Measurements from ENCODE around the gene SLC39A11. TPM values are rescaled to one million over a fixed set of nuclear protein-coding genes. Genes with fewer than 3 reads are reported as not detected.

Gene SLC39A11
- polyA plus RNA-seq, 1 of the 3 experiments (the other 2 are of a cell fraction), result 23.5 TPM

GRCh38 chr17:73104450-73104849 lies 12.0 kb upstream of the SLC39A11 start:
- WGBS (ENCODE audit: low lambda C conversion rate), result 85% methylated on average over 3 of the region's 3 CpGs
- TF ChIP-seq CTCF (IDR thresholded peaks at IDR 0.05), result no peak
- no peak for TF ChIP-seq MXI1 (IDR thresholded peaks at IDR 0.05; ENCODE audit: low read depth, low read length)
- no peak for TF ChIP-seq YY1 (IDR thresholded peaks at IDR 0.05; ENCODE audit: low read depth)
- TF ChIP-seq FOXM1 (IDR thresholded peaks at IDR 0.05; ENCODE audit: low read depth), result no peak
- TF ChIP-seq TCF12 (IDR thresholded peaks at IDR 0.05), result no peak
- TF ChIP-seq RXRA (IDR thresholded peaks at IDR 0.05; ENCODE audit: borderline replicate concordance, low read depth), result no peak
- TF ChIP-seq POLR2AphosphoS5 (IDR thresholded peaks at IDR 0.05; ENCODE audit: low read depth, low read length), result no peak
- TF ChIP-seq USF1 (IDR thresholded peaks at IDR 0.05; ENCODE audit: borderline replicate concordance, low read depth), result no peak
- TF ChIP-seq EZH2phosphoT487 (IDR thresholded peaks at IDR 0.05; ENCODE audit: borderline replicate concordance, low read depth), result no peak
- no peak for TF ChIP-seq SMC3 (IDR thresholded peaks at IDR 0.05; ENCODE audit: low read depth, low read length)
- no peak for TF ChIP-seq GABPA (IDR thresholded peaks at IDR 0.05; ENCODE audit: low read depth)
- no peak for TF ChIP-seq FOSL2 (IDR thresholded peaks at IDR 0.05; ENCODE audit: borderline replicate concordance, low read depth)
- no peak for TF ChIP-seq MAX (IDR thresholded peaks at IDR 0.05; ENCODE audit: low read depth)
- no peak for TF ChIP-seq RCOR1 (IDR thresholded peaks at IDR 0.05; ENCODE audit: low read length)
- TF ChIP-seq JUND (IDR thresholded peaks at IDR 0.05), result no peak
- no peak for DNase-seq
- H3K27me3 ChIP-seq (ENCODE audit: insufficient read depth), result no peaks in the 10 kb centered on the region
- no peaks in the 10 kb centered on the region for H4K20me1 ChIP-seq (ENCODE audit: insufficient read depth)
- H3K4me1 ChIP-seq (ENCODE audit: control insufficient read depth in 1 of 2, insufficient read depth in 2 of 2, low read depth in 1 of 2, low read length in 1 of 2), result no peaks in the 10 kb centered on the region
- ChIA-PET CTCF (no interaction called here), POLR2A (no interaction called here)
- H3K4me3 ChIP-seq (ENCODE audit: low read depth in 2 of 2, low read length in 1 of 2), result no peak overlapping the region
- H3F3A ChIP-seq (replicated peaks; ENCODE audit: insufficient read depth), result no peaks in the 10 kb centered on the region
- H2AFZ ChIP-seq (ENCODE audit: low read depth), result no peak overlapping the region
- no peaks in the 10 kb centered on the region for H3K9me2 ChIP-seq
- no peaks in the 10 kb centered on the region for H3K79me2 ChIP-seq (ENCODE audit: insufficient read depth)
- no peaks in the 10 kb centered on the region for H3K9me3 ChIP-seq
- no peak overlapping the region for H3K27ac ChIP-seq (ENCODE audit: low read depth in 2 of 2, low read length in 1 of 2)
- H3K4me2 ChIP-seq, result no peak overlapping the region
- H3K9ac ChIP-seq, result no peak overlapping the region
- no peaks in the 10 kb centered on the region for H3K36me3 ChIP-seq (replicated peaks in 1 of 2; ENCODE audit: control insufficient read depth in 1 of 2, insufficient read depth in 2 of 2, low read length in 1 of 2)

- no peaks in the 10 kb centered on the region for H3F3A ChIP-seq (replicated peaks; ENCODE audit: insufficient read depth)
- ChIA-PET CTCF (no interaction called here), POLR2A (no interaction called here)
- H3K9ac ChIP-seq, result no peak overlapping the region
- H3K36me3 ChIP-seq (replicated peaks in 1 of 2; ENCODE audit: control insufficient read depth in 1 of 2, insufficient read depth in 2 of 2, low read length in 1 of 2), result no peaks in the 10 kb centered on the region
- 83% methylated on average over 12 of the region's 12 CpGs for WGBS (ENCODE audit: low lambda C conversion rate)
- no peak for DNase-seq
- H4K20me1 ChIP-seq (ENCODE audit: insufficient read depth), result no peaks in the 10 kb centered on the region
- H3K4me3 ChIP-seq (ENCODE audit: low read depth in 2 of 2, low read length in 1 of 2), result no peak overlapping the region
- H3K9me2 ChIP-seq, result no peaks in the 10 kb centered on the region
- H2AFZ ChIP-seq (ENCODE audit: low read depth), result no peak overlapping the region
- no peak overlapping the region for H3K4me2 ChIP-seq
- no peak overlapping the region for H3K27ac ChIP-seq (ENCODE audit: low read depth in 2 of 2, low read length in 1 of 2)
- no peaks in the 10 kb centered on the region for H3K79me2 ChIP-seq (ENCODE audit: insufficient read depth)
- no peaks in the 10 kb centered on the region for H3K4me1 ChIP-seq (ENCODE audit: control insufficient read depth in 1 of 2, insufficient read depth in 2 of 2, low read depth in 1 of 2, low read length in 1 of 2)
- no peaks in the 10 kb centered on the region for H3K27me3 ChIP-seq (ENCODE audit: insufficient read depth)
- no peak for TF ChIP-seq SIN3A (IDR thresholded peaks at IDR 0.05; ENCODE audit: borderline replicate concordance, low read depth, low read length)
- TF ChIP-seq MXI1 (IDR thresholded peaks at IDR 0.05; ENCODE audit: low read depth, low read length), result no peak
- TF ChIP-seq CHD2 (IDR thresholded peaks at IDR 0.05; ENCODE audit: low read length, partially characterized antibody), result no peak
- no peak for TF ChIP-seq RXRA (IDR thresholded peaks at IDR 0.05; ENCODE audit: borderline replicate concordance, low read depth)
- TF ChIP-seq MAX (IDR thresholded peaks at IDR 0.05; ENCODE audit: low read depth), result no peak
- no peak for TF ChIP-seq PBX3 (IDR thresholded peaks at IDR 0.05)
- TF ChIP-seq RFX5 (IDR thresholded peaks at IDR 0.05; ENCODE audit: low read length), result no peak
- H3K9me3 ChIP-seq, result no peaks in the 10 kb centered on the region
Measured at GRCh38 chr17:73103641-73104335, 11.3 kb upstream of the SLC39A11 start.
